HG03066 (cell line): Measurements from ENCODE around the gene ADARB2.

ENCODE experiments used
- ATAC-seq: cut with Tn5 transposase; IDR thresholded peaks from one replicate; pipeline ENCODE4 v1.9.1; 2021; ENCODE audit warnings: low read depth; ENCODE audit not compliant: unreplicated experiment

Gene ADARB2

GRCh38 chr10:1190791-1191490 is 546.4 kb downstream of the ADARB2 start:
- no peak for ATAC-seq

GRCh38 chr10:1190052-1190395 is 547.3 kb downstream of the ADARB2 start:
- no peak for ATAC-seq

- ATAC-seq = no peak
These were observed 547.9 kb downstream of the ADARB2 start for GRCh38 chr10:1189166-1190051.

DNA sequence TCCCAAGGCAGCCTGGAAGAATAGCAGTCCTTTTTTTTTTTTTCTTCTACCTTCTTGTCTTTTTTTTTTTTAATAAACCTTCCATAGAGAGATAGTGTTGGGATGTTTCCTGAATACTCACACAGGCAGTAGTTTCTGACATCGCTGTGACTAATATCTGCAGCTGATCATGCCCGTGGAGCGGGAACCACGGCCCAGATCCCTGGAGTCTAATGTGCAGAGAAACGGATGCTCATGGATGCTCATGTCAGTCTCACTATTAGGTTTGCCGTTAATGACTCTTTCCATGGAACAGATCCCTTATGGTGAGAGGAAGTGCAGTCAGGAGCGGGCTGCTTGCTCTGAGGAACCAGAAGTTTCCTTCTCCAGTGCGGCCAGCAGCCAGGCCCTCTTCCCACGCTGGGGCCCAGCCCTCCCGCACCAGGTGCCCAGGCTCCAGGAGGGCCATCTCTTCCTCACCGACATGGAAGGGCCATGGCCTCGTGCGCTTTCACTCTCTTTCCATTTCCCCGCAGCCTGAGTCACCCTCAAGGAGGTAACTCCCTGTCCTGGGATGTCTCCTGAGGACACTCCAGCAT is 548.7 kb downstream of the ADARB2 start:
- ATAC-seq = no peak

DNA sequence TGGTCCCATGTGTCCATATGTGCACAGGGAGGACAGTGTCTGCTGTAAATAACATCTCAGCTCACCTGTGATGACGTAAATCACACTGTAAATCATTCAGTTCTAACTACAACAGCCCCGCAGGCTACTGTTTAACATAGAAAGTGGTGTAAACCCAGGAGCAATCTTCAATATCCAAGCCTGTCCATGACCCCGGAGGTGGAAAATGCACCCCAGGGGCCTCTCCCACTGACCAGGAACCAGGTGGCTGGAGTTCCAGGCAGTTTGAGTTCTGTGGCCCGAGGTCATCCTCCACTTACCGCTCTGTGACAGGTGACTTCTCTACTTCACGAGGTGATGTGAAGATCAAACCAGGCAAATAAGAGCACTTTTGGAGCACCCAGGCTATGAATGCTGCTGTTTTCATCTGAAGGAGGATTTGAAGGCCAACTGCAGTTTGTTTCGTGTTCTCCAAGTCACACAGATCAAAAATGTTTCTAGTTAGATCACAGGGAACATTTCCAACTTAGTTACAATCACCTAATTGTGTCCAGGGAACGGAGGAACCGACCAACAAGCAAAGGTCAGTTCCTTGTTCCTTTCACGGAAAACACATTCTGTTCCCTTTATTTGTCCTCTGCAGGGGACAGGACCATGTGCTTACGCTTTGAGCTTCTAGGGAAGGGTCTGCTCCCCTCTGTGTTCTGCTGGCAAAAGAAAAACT is 549.3 kb downstream of the ADARB2 start:
- no peak for ATAC-seq

- no peak for ATAC-seq
These were observed 550.0 kb downstream of the ADARB2 start for GRCh38 chr10:1187151-1187854.

DNA sequence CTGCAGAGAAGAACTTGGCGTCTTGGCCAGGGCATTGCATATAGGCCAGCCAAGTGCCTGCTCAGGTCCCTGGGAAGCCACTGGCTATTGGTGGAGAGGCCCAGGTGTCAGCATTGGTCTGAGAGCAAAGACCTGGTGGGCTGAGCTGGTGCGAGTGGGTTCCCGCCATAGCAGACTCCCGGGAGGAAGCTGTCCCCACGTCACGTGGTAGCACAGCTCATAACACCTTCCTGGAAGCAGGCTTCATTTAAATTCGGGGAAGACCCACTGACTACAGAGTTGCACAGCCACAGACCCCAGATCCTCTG is 550.7 kb downstream of the ADARB2 start:
- no peak for ATAC-seq

- no peak for ATAC-seq
These were observed 551.2 kb downstream of the ADARB2 start for GRCh38 chr10:1185911-1186682.

DNA sequence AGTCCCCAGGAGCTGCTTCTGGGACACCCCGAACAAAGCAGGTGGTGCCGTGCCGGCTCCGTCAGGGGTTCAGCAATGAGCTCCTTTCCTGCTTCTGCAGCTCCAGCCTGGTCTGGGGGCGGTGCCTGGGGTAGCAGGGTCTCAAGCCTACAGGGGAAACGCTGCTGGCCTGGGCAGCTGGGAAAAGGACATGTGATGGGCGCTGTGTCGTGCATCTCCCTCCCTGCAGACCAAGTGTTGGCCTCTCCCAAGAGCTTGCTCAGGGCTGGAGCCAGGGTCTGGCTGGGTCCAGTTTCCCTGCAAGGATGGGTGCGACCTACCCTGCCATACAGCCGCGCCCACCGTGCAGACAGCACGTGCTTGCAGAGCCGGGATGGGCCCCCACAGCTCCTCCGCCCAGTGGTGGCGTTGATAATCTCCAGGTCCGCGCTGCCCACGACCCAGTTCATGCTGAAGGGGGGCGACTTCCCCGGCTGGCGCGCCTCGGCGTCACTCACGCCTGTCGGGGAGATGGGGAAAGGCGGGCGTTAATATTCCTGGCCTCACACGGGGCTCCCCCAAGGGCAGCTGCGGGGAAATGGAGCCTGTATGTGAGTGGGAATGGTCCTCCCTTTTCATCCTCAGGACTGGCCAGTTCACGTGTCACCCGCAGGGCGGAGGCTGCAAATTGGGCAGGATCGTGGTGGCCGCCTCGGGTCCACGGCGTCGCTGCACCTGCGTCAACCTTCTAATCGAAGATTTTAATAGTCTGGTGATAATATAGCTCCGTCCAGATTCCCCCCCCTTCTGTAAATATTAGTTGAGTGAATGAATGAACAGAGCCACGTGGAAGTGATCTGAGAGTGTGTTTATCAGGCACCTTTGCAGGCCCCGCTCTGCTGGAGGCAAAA is 552.5 kb downstream of the ADARB2 start:
- ATAC-seq = no peak

DNA sequence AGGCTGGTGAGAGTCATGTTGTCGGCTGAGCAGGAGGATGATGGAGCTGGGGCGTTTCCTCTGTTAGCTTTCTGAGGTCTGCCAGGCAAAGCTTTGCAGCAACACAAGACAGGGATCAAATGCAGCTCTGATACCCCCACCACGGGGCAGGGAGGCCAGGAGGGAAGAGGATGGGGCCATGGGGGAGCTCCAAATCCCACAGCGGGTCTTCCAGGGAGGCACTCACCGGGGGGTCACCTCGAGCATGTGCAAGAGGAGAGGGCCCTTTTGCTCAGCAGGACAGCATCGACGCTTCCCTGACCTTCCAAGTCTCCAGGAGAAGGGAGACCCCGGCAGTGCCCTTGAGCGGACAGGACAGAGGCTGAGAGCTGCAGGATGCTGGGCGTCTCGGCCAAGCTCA is 553.6 kb downstream of the ADARB2 start:
- ATAC-seq = no peak

- ATAC-seq = no peak
These were observed 554.3 kb downstream of the ADARB2 start for GRCh38 chr10:1183033-1183396.

GRCh38 chr10:1182280-1183032 is 554.9 kb downstream of the ADARB2 start:
- no peak for ATAC-seq

- ATAC-seq = no peak
These were observed 556.5 kb downstream of the ADARB2 start for GRCh38 chr10:1180836-1181235.

GRCh38 chr10:1180071-1180730 is 557.1 kb downstream of the ADARB2 start:
- ATAC-seq = no peak

GRCh38 chr10:1179346-1180070 is 557.8 kb downstream of the ADARB2 start:
- ATAC-seq = no peak

DNA sequence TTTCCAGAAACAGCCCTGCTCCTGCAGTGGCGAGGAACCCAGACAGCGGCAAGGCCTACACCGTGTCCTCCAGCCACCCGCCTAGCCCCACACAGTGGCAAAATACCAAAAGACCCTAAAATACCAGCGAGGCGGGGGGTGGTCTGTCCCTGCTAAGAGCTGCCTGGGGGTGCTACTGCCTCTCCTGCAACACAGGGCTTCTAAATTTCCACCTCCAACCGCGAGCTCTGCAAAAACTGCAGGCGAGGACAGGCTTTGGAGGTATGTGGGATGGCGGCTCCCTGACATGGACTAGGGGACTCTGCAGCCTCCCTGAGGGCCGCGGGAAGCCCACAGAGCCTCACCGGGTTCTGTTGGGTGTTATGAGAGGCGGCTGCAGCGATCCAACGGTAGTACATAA is 558.8 kb downstream of the ADARB2 start:
- ATAC-seq = no peak

DNA sequence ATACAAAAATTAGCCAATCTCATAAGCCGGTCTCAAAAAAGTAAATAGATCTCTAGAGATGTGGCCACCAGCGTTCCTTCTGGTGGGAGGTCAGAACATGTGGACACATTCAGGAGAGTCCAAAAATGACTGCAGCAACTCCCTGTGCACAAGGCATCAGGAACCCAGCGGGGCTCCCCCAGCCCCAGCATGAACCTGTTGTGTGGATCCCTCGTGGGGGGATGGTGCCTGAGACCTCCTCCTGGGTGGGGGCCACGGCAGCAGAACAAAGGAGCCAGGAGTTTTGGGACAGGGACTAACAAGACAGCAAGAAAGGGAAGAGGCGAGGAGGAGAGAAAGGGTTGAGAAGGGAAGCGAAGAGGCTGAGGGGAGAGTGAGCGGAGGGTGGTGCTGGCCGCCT is 559.4 kb downstream of the ADARB2 start:
- ATAC-seq = no peak
